Smooth muscle cell of the brain vasculature (primary cell): ENCODE data around the gene GH1.
A peak's percentile ranks its signal among the peaks of the same experiment; 100 is the strongest.
"Not testable (repeated sequence)": the region's sequence is repeated elsewhere in the genome, so short reads cannot be mapped to it uniquely, and the experiment has no call there.

Source experiments
- DNase-seq: peaks from one replicate; pipeline ENCODE4 v3.0.0-alpha.2; 2012; ENCODE audit warnings: low read depth, low spot score

The GH1 gene

DNA sequence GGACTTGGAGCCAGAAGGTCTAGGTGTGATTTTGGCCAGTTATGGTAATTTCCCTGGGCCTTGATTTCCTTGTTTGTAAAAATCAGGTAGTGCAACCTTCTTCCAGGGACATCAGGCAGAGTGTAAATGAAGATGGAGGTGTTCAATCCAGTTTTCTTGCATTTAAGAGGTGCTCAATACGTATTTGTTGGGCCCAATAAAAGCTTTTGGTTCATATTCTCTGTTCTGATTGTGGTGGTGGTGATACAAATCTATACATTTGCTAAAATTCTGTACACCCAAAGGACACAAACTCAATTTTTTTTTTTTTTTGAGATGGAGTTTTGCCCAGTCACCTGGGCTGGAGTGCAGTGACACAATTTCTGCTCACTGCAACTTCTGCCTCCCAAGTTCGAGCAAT is 7.5 kb upstream of the GH1 start:
- no peak for DNase-seq

DNA sequence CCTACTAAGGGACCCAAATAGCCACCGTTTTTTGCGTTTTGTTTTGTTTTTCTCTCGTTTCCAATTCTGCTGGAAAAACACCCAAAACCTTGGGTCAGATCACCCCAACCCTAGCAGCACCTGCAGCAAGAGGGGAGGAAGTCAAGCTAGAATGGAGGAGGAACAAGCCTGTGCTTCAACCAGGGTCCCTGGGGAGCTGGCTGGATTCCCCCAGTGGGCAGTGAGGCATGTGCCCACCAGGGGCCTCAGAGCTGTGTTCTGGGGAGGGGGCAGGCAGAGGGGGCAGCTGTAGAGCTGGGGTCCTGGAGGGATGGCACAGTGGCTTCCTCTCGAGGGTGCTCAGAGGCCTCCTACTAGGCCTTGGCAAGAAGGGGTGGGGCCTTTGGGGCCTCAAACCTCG is 7.0 kb upstream of the GH1 start:
- no peak for DNase-seq

DNA sequence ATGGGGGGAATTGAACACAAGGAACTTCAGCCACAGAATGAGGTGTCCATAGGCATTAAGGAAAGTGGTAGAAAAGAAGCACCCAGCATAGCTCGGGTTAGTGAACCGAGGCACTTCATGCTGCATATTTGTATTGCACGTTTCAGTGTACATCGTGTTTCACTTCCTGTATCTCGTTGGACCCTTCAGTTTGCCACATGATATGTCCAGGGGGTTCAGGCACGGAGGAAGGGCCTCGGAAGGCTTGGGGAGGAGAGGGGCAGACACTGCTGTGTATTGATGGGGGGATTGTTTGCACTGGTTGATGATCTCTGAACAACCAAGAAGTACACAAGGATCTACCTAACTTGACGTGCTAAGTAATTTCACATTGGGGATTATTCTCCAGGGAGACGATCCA is 3.8 kb upstream of the GH1 start:
- not testable (repeated sequence) for DNase-seq

DNA sequence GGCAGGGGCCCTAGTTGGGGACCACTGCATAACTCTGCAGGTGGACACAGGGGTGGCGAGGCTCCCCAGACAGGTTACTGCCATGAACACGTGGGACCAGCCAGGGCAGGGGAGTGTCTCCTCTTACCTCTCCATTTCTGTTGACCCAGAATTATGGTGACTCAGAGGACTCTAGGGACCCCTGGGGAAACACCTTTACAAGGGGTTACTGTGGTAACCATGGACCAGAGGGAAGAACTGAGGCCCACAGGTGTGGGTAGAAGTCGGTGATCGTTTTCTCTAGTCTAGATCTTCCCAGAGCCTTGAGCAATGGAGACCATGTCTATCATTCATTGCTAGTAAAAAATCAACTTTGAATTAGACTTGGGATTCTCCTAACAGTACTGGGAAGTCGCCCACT is 2.1 kb upstream of the GH1 start:
- not testable (repeated sequence) for DNase-seq

DNA sequence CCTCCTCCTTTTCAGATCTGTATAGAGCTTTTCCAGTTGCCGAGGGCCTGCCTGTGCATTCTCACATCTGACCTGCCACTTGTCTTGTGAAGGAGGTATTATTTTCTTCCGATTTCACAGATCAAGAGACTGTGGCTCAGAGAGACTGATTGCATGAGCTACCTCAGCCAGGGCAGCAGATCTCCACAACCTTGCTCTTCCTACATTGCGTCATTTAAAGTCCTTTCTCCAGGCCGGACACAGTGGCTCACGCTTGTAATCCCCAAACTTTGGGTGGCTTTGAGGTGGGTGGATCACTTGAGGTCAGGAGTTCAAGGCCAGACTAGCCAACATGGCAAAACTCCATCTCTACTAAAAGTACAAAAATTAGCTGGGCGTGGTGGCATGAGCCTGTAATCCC is 1.4 kb upstream of the GH1 start:
- not testable (repeated sequence) for DNase-seq

DNA sequence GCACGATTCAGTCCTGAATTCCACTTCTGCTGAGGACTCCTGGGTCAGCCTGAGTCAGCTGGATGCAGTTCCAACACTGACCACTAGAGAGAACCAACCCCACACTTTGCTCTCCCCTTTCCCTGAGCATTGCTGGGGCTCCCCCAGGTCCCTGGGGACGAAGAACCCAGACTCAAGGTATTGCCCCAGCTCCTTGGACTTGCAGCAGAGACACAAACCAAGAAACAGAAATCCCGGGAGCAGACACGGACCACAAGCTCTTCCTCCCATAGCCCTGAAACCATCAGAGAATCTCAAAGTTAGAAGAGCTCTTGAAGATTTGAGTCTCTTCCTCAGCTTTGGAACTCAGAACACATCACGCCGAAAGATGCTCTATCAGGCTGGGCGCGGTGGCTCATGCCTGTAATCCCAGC is 678 bp upstream of the GH1 start:
- DNase-seq = peak; percentile 7

DNA sequence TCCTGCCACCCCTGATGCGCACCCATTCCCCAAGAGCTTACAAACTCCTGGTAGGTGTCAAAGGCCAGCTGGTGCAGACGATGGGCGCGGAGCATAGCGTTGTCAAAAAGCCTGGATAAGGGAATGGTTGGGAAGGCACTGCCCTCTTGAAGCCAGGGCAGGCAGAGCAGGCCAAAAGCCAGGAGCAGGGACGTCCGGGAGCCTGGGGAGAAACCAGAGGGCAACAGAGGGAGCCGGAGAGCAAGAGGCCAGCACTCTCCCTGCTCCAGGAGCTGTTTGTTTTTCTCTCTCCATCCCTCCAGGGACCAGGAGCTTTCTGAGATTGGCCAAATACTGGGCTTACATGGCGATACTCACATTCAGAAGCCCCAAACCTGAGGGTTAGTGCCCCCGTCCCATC is 334 bp downstream of the GH1 start:
- no peak for DNase-seq

DNA sequence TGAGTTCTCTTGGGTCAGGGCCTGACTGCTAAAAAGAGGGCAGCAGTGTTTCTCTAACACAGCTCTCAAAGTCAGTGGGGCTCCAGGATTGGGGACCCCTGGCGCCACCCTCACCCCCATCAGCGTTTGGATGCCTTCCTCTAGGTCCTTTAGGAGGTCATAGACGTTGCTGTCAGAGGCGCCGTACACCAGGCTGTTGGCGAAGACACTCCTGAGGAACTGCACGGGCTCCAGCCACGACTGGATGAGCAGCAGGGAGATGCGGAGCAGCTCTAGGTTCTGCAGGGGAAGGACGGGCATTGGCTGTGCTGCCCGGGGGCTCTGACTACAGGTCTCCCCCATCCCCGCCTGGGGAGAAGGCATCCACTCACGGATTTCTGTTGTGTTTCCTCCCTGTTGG is 993 bp downstream of the GH1 start:
- no peak for DNase-seq

DNA sequence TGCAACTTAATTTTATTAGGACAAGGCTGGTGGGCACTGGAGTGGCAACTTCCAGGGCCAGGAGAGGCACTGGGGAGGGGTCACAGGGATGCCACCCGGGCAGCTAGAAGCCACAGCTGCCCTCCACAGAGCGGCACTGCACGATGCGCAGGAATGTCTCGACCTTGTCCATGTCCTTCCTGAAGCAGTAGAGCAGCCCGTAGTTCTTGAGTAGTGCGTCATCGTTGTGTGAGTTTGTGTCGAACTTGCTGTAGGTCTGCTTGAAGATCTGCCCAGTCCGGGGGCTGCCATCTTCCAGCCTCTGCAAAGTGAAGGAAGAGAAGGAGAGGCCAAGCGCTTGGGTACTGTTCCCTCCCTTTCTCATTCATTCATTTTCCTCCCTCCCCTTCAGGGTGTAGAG is 1.4 kb downstream of the GH1 start:
- DNase-seq = not testable (repeated sequence)

DNA sequence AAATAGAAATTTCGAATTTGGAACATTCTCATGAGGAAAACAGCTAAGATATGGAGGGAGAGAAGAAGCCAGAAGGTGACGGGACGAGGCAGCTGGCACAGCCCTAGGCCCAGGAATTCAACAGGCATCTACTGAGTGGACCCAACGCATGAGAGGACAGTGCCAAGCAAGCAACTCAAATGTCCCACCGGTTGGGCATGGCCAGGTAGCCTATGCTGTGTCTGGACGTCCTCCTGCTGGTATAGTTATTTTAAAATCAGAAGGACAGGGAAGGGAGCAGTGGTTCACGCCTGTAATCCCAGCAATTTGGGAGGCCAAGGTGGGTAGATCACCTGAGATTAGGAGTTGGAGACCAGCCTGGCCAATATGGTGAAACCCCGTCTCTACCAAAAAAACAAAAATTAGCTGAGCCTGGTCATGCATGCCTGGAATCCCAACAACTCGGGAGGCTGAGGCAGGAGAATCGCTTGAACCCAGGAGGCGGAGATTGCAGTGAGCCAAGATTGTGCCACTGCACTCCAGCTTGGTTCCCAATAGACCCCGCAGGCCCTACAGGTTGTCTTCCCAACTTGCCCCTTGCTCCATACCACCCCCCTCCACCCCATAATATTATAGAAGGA is 2.0 kb downstream of the GH1 start:
- DNase-seq = no peak

DNA sequence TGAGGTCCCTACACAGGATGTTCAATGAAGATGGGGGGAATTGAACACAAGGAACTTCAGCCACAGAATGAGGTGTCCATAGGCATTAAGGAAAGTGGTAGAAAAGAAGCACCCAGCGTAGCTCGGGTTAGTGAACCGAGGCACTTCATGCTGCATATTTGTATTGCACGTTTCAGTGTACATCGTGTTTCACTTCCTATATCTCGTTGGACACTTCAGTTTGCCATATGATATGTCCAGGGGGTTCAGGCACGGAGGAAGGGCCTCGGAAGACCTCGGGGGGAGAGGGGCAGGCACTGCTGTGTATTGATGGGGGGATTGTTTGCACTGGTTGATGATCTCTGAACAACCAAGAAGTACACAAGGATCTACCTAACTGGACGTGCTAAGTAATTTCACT is 2.9 kb downstream of the GH1 start:
- not testable (repeated sequence) for DNase-seq

DNA sequence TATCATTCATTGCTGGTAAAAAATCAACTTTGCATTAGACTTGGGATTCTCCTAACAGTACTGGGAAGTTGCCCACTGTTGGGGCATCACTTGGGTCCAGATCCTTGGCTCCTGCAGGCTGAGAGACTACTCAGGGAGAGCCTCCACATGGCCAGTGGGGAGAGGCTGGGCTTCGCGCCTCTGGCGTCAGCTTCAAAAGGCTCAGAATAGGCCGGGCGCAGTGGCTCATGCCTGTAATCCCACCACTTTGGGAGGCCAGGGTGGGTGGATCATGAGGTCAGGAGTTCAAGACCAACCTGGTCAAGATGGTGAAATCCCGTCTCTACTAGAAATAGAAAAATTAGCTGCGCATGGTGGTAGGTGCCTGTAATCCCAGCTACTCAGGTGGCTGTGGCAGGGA is 4.2 kb downstream of the GH1 start:
- no peak for DNase-seq

DNA sequence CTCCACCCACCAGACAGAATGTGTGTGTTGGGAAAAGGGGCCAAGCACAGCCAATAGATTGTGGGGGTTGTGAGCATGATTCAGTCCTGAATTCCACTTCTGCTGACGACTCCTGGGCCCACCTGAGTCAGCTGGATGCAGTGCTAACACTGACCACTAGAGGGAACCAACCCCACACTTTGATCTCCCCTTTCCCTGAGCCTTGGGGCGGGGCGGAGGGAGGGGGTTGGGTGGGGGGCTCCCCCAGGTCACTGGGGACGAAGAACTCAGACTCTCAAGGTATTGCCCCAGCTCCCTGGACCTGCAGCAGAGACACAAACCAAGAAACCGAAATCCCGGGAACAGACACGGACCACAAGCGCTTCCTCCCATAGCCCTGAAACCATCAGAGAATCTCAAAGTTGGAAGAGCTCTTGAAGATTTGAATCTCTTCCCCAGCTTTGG is 7.0 kb downstream of the GH1 start:
- DNase-seq = no peak

DNA sequence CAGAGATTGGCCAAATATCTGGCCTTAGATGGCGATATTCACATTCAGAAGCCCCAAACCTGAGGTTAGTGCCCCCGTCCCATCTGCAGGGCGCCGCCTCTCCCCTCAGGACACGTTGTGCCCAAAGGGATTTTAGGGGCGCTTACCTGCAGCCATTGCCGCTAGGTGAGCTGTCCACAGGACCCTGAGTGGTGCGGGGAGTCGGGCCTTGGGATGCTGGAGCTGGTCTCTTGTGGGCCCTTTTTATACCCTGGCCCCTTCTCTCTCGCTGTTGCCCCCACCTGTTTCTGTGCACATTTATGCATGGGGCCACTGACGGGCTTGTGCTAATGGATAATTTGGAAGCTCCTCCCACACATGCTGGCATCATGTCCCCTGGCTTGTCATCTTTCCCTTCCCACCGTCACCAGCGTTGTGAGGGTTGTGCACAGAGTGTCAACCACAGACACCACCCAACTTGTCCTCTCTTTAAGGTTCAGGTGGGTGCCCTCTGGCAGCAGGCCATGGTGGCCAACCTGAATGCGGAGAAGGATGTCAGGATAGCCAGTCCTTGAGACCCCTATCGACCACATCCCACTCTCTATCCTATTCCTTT is 7.5 kb downstream of the GH1 start, which contains the start of gene CSHL1:
CSHL1 (minus strand) TSS at position 218 of the 595 bp plus-strand sequence; CDS start at position 156, 62 bp downstream.
- DNase-seq = no peak

DNA sequence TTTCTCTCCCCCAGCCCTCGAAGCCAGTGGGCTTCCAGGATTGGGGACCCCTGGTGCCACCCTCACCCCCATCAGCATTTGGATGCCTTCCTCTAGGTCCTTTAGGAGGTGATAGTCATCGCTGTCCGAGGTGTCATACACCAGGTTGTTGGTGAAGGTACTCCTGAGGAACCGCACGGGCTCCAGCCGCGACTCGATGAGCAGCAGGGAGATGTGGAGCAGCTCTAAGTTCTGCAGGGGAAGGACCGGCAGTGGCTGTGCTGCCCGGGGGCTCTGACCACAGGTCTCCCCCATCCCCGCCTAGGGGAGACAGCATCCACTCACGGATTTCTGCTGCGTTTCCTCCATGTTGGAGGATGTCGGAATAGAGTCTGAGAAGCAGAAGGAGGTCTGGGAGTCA is 8.5 kb downstream of the GH1 start:
- no peak for DNase-seq

DNA sequence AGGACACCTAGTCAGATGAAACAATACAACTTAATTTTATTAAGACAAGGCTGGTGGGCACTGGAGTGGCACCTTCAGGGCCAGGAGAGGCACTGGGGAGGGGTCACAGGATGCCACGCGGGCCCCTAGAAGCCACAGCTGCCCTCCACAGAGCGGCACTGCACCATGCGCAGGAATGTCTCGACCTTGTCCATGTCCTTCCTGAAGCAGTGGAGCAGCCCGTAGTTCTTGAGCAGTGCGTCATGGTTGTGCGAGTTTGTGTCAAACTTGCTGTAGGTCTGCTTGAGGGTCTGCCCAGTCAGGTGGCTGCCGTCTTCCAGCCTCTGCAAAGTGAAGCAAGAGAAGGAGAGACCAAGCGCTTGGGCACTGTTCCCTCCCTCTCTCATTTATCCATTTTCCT is 9.1 kb downstream of the GH1 start:
- DNase-seq = not testable (repeated sequence)

DNA sequence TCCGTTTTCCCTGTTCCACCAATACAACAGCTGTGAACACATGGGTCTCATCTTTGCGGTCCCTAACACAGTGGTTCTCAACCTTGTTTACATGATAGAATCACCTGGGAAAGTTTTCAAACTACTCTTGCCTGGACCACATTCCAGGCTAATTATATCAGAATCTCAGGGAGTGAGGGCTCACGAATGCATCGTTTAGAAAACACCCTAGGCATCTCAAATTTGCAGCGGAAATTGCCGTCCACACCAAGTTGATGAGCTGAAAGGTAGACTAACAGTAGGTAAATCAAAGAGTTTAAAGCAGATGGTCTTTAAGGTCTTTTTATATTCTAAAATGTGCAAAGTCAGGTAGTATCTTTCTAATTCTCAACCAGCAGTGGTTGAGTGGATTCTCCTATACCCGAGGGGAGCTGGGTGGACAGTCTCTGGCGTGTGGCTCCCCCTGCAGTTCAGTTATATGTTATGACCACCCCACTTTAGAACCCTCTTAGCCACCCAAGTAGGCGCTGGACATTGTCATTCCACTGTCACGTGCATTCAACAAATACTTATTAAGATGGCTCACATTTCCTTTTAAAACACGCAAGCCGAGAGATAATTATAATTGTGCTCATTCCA is 11.4 kb downstream of the GH1 start:
- DNase-seq = not testable (repeated sequence)

DNA sequence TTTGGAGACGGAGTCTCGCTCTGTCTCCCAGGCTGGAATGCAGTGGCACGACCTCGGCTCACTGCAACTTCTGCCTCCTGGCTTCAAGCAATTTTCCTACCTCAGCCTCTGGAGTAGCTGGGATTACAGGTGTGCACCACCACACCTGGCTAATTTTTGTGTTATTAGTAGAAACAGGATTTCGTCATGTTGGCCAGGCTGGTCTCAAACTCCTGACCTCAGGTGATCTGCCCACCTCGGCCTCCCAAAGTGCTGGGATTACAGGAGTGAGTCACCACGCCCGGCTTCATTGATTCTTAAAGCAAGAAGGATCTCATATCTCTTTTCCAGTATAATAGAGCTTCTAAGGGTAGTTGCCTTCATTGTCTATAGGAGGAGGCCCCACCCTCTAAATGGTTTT is 13.8 kb downstream of the GH1 start:
- not testable (repeated sequence) for DNase-seq

DNA sequence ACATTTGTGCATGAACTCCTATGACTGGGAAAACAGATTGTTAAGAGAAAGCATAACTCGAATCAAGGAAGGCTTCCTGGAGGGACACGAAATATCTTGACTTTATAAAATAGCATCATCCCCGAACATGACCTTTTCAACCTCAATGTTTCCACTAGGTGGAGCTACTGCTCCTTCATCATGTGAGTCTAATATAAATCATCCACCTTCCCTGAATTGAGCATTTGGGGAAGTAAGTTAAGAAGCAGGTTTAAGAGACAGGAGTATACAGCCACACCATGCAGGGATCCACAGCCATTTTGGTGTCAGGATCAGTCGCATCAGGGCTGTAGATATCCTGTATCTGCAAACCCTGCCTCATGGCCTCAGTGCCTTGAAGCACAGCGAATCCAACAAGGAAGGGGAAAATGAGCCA is 14.8 kb downstream of the GH1 start:
- DNase-seq = not testable (repeated sequence)

DNA sequence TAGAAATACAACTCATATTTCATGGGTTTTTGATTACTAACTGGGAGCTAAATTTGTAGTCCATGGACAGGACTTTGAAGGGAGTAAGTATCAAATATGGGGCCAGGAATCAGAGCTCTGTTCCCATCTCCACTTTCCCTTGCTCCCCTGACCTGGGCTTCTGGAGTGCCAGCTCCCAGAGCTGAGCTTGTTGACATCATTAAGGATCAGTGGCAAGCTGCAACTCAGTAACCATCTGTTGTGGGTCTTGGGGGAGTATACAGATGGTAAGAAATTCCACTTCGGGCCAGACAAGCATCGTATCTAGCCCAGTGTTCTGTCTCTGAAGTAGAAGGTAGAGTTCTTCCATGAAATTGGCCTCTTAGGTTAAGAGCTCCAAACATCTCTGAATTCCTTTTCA is 16.7 kb downstream of the GH1 start:
- DNase-seq = not testable (repeated sequence)

DNA sequence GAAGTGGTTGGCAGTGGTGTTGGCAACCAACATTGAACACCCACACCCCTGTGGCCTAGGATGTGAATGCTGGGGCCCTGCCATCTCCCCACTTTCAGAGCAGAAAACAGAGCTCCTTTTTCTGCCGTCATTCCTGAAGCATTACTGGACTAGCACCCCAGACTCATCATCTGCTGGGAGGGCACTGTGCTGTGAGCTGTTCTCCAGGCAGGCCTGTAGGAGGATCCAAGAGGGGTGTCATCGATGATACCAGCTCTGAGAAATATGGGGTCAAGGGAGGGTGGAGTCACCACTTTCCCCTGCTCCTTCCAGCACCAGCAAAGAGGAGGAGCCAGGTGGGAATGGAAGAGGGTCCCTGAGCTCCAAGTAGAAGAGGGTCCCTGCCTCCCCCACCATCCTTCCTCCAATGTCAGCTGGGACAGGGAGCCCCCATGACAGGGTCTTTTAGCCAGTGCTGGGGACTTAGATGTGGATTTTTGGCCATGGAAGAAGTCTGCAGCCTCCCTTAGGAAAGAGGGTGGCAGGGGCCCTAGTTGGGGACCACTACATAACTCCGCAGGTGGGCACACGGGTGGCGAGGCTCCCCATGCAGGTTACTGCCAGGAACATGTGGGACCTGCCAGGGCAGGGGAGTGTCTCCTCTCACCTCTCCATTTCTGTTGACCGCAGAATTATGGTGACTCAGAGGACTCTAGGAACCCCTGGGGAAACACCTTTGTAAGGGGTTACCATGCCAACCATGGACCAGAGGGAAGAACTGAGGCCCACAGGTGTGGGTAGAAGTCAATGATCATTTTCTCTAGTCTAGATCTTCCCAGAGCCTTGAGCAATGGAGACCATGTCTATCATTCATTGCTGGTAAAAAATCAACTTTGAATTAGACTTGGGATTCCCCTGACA is 19.5 kb downstream of the GH1 start:
- not testable (repeated sequence) for DNase-seq
